ENCODE results near the gene SAMD11.
"Not testable (repeated sequence)": the region's sequence is repeated elsewhere in the genome, so short reads cannot be mapped to it uniquely, and the experiment has no call there.

The SAMD11 gene

DNA sequence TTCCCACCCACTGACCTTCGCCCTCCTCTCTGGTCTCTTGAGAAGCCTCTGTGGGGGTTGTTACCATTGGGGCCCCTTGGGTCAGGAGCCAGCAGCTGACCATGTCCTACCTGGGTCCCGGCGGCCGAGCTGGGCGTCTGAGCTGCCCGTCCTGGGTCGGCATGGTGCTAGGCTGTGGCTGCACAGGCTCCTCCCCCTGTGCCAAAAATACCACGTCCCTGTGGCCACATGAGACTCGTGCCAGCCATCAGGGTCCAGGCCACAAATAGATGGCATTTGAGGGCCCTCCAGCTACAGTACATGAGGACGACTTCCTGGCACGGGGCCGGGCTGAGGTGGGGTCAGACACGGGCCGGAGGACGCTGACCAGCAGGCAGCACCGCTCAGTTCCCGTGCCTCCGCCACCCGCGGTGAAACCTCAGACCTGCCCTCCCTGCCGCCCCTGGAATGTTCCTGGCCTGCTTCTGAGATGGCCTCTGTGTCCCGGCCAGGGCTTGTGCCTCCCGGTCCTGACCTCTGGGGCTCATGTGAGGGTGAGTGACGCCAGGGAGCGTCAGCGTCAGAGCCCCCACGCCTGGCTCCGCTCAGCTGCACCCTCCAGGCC is 58.3 kb downstream of the SAMD11 start, which contains the start of gene PERM1:
Gene PERM1 (minus strand): TSS at position 139 of the 604 bp plus-strand sequence. CDS start 1,064 bp downstream, outside the sequence.
- TF ChIP-seq, protein P1, sequence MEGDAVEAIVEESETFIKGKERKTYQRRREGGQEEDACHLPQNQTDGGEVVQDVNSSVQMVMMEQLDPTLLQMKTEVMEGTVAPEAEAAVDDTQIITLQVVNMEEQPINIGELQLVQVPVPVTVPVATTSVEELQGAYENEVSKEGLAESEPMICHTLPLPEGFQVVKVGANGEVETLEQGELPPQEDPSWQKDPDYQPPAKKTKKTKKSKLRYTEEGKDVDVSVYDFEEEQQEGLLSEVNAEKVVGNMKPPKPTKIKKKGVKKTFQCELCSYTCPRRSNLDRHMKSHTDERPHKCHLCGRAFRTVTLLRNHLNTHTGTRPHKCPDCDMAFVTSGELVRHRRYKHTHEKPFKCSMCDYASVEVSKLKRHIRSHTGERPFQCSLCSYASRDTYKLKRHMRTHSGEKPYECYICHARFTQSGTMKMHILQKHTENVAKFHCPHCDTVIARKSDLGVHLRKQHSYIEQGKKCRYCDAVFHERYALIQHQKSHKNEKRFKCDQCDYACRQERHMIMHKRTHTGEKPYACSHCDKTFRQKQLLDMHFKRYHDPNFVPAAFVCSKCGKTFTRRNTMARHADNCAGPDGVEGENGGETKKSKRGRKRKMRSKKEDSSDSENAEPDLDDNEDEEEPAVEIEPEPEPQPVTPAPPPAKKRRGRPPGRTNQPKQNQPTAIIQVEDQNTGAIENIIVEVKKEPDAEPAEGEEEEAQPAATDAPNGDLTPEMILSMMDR (IDR thresholded peaks at IDR 0.05; ENCODE audit: insufficient read depth, low read depth, low read length, missing control alignments): no peak
- no peak for DNase-seq (ENCODE audit: low read depth)
- no peak within 1 kb of the TSS for H3K4me3 ChIP-seq (ENCODE audit: low read depth, low read length)

DNA sequence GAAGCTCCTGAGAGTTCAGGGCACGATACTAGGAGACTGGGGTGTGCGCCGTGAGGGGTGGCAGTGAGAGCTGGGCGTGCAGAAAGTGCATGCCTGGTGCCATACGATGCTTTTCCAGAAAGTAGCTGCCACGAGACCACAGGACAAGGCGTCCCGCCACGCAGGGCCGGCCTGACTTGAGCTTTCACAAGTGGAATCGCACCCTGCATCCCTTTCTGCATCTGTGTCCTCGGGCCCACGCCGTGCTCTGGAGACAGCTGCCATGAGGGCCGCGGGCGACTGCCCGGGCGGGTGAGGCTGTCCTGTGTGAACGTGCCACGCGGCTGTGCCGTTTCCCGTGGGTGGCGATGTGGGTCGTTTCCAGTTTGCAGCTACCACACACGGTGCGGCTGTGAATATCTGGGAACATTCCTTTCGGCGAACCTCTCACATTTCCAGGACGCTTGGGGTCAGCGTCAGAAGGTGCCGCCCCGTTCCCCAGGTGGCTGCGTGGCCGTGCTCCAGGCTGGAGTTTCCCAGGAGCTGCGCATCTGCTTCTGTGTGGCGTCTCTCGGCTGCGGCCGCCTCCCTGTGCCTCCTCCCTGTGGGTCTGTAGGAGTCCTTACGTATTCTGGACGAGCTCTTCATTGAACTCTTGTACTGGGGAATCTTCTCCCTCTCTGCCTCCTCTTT is 59.2 kb downstream of the SAMD11 start:
- H3K4me3 ChIP-seq (ENCODE audit: low read depth, low read length): no peak overlapping the region
- DNase-seq (ENCODE audit: low read depth): no peak
- TF ChIP-seq, protein P1 (IDR thresholded peaks at IDR 0.05; ENCODE audit: insufficient read depth, low read depth, low read length, missing control alignments): no peak

DNA sequence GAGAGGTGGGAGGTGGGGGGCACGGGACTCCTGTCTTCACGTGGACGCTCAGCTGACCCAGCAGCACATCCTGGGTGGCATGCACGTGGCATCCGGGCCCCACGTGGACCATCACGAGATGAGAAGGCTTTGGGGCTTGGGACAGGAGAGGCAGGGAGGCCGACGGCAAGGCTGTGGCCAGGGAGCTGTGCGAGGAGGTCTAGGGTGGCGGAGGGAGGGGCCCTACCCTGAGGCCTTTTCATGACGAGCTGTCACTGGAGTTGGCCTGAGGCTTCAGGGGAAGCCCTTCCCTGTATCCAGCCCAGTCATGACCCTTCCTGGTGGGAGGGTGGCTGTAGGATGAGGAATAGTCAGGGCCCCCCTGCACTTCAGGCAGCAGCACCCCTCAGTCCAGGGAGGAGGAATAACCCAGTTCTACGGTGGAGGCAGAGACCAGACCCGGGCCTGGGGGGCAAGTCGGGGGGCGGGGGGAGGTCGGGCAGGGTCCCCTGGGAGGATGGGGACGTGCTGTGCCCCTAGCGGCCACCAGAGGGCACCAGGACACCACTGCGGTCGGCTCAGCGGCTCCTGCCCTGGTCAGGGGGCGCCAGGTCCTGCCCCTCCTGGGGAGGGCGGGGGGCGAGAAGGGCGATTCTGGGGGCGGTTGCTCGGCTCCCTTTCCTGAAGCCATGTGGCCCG is 60.2 kb downstream of the SAMD11 start:
- TF ChIP-seq, protein P1 (IDR thresholded peaks at IDR 0.05; ENCODE audit: insufficient read depth, low read depth, low read length, missing control alignments): peak; percentile 92
- H3K4me3 ChIP-seq (ENCODE audit: low read depth, low read length): no peak overlapping the region

DNA sequence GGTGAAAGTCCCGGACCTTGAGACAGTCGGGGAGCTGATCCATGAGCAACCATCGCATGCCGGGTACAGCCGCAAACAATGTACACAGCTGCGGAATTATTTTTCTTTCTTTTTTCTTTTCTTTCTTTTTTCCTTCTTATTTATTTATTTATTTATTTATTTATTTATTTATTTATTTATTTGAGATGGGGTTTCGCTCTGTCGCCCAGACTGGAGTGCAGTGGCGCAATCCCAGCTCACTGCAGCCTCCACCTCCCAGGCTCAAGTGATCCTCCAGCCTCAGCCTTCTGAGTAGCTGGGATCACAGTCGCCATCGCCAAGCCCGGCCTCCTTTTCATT is 60.7 kb downstream of the SAMD11 start:
- TF ChIP-seq, protein P1 (IDR thresholded peaks at IDR 0.05; ENCODE audit: insufficient read depth, low read depth, low read length, missing control alignments): no peak
- H3K4me3 ChIP-seq (ENCODE audit: low read depth, low read length): no peak overlapping the region
- DNase-seq (ENCODE audit: low read depth): no peak

More for the DNA sequence above, 60.2 kb downstream of the SAMD11 start:
- DNase-seq (ENCODE audit: low read depth): peak; percentile 46

DNA sequence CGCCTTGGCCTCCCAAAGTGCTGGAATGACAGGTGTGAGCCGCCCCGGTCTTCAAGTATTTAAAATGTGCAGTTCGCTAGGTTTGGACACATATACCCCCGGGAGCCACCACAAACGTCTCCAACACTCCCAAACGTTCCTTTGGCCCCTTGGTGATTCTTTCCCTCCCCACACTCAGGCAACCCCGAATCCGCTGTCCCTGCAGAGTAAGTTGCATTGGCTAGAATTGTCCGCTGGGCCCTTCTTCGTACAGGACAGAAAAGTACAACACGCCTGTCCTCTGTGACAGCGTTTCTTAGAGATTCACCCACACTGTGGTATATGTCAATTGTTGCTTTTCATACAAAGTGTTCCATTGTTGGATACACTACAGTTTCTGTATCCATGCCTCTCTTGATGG is 61.4 kb downstream of the SAMD11 start:
- DNase-seq (ENCODE audit: low read depth): no peak
- TF ChIP-seq, protein P1 (IDR thresholded peaks at IDR 0.05; ENCODE audit: insufficient read depth, low read depth, low read length, missing control alignments): no peak
- H3K4me3 ChIP-seq (ENCODE audit: low read depth, low read length): no peak overlapping the region

DNA sequence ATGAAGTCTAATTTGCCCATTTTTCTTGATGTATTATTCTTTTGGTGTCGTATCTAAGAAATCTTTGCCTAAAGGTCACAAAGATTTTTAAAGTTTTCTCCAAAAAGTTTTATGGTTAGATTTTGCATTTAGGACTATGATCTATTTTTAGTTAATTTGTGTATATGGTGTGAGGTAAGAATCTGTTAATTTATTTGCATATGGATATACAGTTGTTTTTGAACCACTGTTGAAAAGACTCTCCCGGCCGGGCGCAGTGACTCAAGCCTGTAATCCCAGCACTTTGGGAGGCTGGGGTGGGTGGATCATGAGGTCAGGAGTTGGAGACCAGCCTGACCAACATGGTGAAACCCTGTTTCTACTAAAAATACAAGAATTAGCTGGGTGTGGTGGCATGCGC is 64.3 kb downstream of the SAMD11 start:
- DNase-seq (ENCODE audit: low read depth); H3K4me3 ChIP-seq (ENCODE audit: low read depth, low read length): not testable (repeated sequence)

DNA sequence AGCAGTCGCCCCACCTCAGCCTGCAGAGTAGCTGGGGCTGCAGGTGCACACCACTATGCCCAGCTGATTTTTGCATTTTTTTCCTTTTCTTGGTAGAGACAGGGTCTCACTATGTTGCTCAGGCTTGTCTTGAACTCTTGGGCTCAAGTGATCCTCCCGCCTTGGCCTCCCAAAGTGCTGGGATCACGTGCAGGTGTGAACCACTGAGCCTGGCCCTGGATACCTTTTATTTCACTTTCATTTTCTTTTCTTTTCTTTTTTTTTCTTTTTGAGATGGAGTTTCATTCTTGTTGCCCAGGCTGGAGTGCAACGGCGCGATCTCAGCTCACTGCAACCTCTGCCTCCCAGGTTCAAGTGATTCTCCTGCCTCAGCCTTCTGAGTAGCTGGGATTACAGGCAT is 67.6 kb downstream of the SAMD11 start:
- not testable (repeated sequence) for H3K4me3 ChIP-seq (ENCODE audit: low read depth, low read length); DNase-seq (ENCODE audit: low read depth)
